Measurements from ENCODE around the gene RTN4R.

RTN4R gene

DNA sequence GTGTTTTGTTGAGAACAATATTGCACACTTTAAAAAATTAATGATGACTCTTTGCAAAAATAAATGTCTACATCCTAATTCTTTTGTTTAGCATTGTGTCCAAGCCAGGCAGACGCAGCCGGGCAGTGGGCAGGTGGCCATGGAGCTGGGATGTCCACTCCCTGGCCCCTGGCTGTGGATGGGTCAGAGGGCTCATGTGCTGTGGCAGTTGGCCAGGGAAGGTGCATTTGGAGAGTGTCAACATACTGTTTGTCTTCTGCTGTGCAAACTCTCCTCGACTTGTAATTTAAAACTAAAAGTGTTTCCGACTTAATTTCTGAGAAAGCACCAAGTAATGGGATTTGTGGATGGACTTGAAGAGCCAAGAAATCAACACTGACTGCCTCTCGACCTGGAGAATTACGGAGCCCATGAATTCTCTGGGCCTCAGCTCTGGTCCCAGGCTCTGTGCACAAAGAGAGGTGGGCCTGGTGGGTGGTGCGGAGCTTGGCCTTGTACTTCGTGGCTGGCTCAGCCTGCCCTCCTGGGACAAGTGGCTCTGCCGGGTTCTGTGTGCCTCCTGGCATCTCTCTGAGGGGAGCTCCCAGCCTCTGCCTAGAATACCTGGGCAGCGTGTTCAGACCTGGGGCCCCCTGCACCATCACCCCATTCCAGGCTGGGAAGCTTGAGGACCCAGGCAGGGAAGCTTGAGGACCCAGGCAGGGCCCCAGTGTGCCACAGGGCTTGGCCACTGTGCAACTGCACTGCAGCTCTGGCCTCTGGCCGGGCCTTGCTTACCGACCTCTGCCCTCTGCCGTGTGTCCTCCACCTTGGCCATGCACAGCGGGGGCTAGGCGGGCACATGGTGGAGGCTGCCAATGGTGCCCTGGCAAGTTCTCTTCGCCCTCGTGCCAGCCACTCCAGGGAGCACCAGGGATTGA lies 46.4 kb downstream of the RTN4R start:
- Mint-ChIP-seq H3K4me3 (no peak overlapping the region), H3K27ac (peak overlapping the region in 1 of 3 experiments; percentile 56), H3K9me3 (peaks cover 2% of the 10 kb centered on the region), H3K36me3 (ENCODE audit: low read depth) (peaks cover 5% of the 10 kb centered on the region), H3K4me1 (peaks cover 28% of the 10 kb centered on the region), H3K27me3 (ENCODE audit: low read depth) (peaks cover 17% of the 10 kb centered on the region)
- TF ChIP-seq, protein P1, sequence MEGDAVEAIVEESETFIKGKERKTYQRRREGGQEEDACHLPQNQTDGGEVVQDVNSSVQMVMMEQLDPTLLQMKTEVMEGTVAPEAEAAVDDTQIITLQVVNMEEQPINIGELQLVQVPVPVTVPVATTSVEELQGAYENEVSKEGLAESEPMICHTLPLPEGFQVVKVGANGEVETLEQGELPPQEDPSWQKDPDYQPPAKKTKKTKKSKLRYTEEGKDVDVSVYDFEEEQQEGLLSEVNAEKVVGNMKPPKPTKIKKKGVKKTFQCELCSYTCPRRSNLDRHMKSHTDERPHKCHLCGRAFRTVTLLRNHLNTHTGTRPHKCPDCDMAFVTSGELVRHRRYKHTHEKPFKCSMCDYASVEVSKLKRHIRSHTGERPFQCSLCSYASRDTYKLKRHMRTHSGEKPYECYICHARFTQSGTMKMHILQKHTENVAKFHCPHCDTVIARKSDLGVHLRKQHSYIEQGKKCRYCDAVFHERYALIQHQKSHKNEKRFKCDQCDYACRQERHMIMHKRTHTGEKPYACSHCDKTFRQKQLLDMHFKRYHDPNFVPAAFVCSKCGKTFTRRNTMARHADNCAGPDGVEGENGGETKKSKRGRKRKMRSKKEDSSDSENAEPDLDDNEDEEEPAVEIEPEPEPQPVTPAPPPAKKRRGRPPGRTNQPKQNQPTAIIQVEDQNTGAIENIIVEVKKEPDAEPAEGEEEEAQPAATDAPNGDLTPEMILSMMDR (IDR thresholded peaks at IDR 0.05; ENCODE audit: unreplicated experiment in 3 of 3): no peak

DNA sequence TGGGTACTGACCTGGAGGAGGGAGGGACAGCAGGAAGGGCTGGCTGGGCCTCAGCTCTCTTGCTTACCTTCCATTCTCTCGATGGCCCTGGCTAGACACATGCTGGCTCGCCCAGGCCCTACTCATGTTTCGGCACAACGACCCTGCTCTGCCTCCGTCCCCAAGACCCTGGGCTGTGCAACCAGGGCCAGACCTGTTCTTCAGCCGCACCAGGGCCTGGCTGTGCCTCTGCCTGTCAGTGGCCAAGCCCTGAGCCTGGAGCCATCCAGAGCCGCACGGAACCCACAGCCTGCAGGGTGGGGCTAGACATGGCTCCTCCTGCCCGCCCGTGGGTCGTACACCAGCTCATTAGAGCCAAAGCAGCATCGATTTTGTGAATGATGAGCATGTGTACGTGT lies 47.5 kb downstream of the RTN4R start:
- Mint-ChIP-seq H3K4me1 (peaks cover 28% of the 10 kb centered on the region), H3K27me3 (ENCODE audit: low read depth) (peaks cover 18% of the 10 kb centered on the region), H3K9me3 (peaks cover 2% of the 10 kb centered on the region)

DNA sequence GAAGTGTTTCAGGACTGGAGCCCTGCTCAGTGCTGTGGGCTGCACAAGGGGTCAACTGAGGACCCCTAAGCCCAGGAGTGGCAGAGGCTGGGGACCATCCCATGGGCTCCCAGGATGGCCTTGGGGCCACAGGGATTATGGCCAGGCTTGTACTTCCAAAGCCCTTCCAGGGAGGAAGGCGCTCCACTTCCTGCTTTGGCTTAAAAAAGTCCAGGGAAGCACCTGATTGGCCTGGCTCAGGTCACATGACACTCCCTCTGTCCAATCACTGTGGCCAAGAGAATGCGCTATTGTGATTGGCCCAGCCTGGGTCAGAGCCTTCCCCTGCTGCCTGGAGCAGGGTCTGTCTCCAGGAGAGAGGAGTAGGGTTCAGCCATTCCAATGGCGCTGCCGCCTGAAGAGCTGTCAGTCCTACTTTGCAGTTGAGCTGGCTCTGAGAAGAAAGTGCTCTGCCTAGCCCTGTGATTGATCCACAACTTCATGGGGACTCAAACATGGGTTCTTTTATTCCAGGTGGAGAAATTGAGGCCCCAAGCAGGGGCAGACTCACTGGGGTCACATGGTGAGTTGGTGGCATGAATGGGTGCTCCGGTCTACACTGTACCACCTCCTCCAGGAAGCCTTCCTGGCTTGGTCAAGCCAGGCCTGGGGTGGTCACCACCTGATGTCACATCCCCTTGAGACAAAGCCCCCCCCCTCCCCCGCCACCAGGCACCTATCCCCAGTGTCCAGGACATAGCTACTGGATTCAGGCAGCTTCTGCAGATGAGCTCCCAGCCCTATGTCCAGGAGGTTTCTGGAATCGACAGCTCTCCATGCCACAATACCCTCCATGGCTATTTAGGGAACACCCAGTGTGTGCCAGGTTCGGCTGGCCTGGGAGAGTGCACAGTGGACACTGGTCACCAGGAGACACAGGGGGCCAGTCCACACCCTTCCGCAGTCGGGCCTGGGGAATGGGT lies 48.2 kb downstream of the RTN4R start:
- Mint-ChIP-seq H3K4me3 (no peak overlapping the region), H3K4me1 (peaks cover 21% of the 10 kb centered on the region), H3K9me3 (peaks cover 2% of the 10 kb centered on the region), H3K27ac (no peak overlapping the region), H3K36me3 (ENCODE audit: low read depth) (no peaks in the 10 kb centered on the region), H3K27me3 (ENCODE audit: low read depth) (peaks cover 18% of the 10 kb centered on the region)
- TF ChIP-seq, protein P1 (IDR thresholded peaks at IDR 0.05; ENCODE audit: unreplicated experiment in 3 of 3): no peak

More for the DNA sequence above, 47.5 kb downstream of the RTN4R start:
- H3K4me3 Mint-ChIP-seq: no peak overlapping the region
- H3K36me3 Mint-ChIP-seq (ENCODE audit: low read depth): peaks cover 5% of the 10 kb centered on the region
- TF ChIP-seq, protein P1 (IDR thresholded peaks at IDR 0.05; ENCODE audit: unreplicated experiment in 3 of 3): no peak
- H3K27ac Mint-ChIP-seq: no peak overlapping the region

DNA sequence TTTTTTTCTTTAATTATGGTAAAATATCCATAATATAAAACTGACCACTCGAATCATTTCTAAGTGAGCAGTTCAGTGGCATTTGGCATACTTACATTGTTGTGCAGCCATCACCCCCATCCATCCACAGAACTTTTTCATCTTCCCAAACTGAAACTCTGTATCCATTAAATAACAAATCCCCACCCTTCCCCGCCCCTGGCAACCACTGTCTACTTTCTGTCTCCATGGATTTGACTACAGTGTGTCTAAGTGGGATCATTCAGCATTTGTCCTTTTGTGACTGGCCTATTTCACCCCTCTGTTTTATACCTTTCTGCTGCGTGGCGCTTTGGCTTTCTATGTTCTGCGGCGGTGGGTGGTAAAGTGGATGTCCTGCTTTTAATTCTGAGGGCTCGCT lies 49.1 kb downstream of the RTN4R start:
- TF ChIP-seq, protein P1 (IDR thresholded peaks at IDR 0.05; ENCODE audit: unreplicated experiment in 3 of 3): no peak
- no peak overlapping the region for H3K4me3 Mint-ChIP-seq
- H3K27me3 Mint-ChIP-seq (ENCODE audit: low read depth): peaks cover 16% of the 10 kb centered on the region
- no peaks in the 10 kb centered on the region for H3K36me3 Mint-ChIP-seq (ENCODE audit: low read depth)
- H3K9me3 Mint-ChIP-seq: no peaks in the 10 kb centered on the region
- H3K27ac Mint-ChIP-seq: no peak overlapping the region
- H3K4me1 Mint-ChIP-seq: peaks cover 12% of the 10 kb centered on the region

DNA sequence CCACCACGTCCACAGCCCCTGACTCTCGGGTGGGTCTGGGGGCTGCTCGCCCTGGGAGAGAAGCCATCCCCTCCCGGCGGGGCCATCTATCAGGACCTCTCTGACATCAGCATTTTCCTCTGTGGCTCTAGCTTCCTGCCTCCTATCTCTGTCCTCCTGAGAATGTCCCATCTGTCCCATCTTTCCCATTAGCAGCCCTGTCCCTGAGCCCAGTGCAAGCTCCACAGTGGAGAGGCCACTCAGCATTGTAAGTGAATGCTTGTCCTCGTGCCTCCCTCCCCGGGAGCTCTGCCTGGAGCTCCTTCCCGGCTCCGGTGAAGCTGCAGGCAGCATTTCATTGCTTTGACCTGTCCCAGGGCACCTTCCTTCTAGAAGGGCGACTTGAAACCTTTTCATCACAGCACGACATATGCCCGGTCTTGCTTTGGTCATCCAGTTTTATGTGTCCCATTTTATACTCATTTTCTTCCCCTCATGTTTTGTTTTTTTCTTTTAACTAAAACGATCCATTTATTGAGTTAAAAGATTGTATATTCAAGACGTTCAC lies 49.7 kb downstream of the RTN4R start:
- Mint-ChIP-seq H3K9me3 (no peaks in the 10 kb centered on the region), H3K27me3 (ENCODE audit: low read depth) (peaks cover 16% of the 10 kb centered on the region), H3K4me1 (peaks cover 12% of the 10 kb centered on the region), H3K27ac (no peak overlapping the region), H3K36me3 (ENCODE audit: low read depth) (no peaks in the 10 kb centered on the region), H3K4me3 (no peak overlapping the region)
- TF ChIP-seq, protein P1 (IDR thresholded peaks at IDR 0.05; ENCODE audit: unreplicated experiment in 3 of 3): no peak
